IgD-negative memory B cell (primary cell): Measurements from ENCODE around the gene GSTA3. TPM values are rescaled to one million over a fixed set of nuclear protein-coding genes. Genes with fewer than 3 reads are reported as not detected.
"Not testable (repeated sequence)": the region's sequence is repeated elsewhere in the genome, so short reads cannot be mapped to it uniquely, and the experiment has no call there.

Experiments
- H3K27ac Mint-ChIP-seq, 3 donors: one replicate each; pipeline ENCODE4 v1.8.0; 2020 to 2022; ENCODE audit warnings: mild to moderate bottlenecking in 3 of 3, mixed read lengths in 3 of 3, moderate library complexity in 1 of 3
- H3K27me3 Mint-ChIP-seq: one replicate; pipeline ENCODE4 v1.8.0; 2021; ENCODE audit warnings: mixed read lengths
- H3K36me3 Mint-ChIP-seq: one replicate; pipeline ENCODE4 v1.8.0; 2020; ENCODE audit warnings: mild to moderate bottlenecking, mixed read lengths
- H3K4me1 Mint-ChIP-seq, 3 donors: one replicate each; pipeline ENCODE4 v1.8.0; 2020 to 2022; ENCODE audit warnings: mixed read lengths in 3 of 3, mild to moderate bottlenecking in 1 of 3
- H3K4me3 Mint-ChIP-seq, 4 donors: one replicate each; pipeline ENCODE4 v1.8.0; 2020 to 2022; ENCODE audit warnings: mild to moderate bottlenecking in 4 of 4, mixed read lengths in 4 of 4, moderate library complexity in 3 of 4
- H3K9me3 Mint-ChIP-seq, 3 donors: one replicate each; pipeline ENCODE4 v1.8.0; 2020 to 2021; ENCODE audit warnings: mixed read lengths in 3 of 3, mild to moderate bottlenecking in 1 of 3
- polyA plus RNA-seq: library from polyadenylated mRNA; unstranded; fragments of 300-500 nt; fragmentation: Illumina TruSeq; gene quantifications from one replicate; pipeline ENCODE4 v1.2.3, GENCODE V29; 2021

GSTA3 gene
- polyA plus RNA-seq, 1 donor from 2014 or later: not detected

DNA sequence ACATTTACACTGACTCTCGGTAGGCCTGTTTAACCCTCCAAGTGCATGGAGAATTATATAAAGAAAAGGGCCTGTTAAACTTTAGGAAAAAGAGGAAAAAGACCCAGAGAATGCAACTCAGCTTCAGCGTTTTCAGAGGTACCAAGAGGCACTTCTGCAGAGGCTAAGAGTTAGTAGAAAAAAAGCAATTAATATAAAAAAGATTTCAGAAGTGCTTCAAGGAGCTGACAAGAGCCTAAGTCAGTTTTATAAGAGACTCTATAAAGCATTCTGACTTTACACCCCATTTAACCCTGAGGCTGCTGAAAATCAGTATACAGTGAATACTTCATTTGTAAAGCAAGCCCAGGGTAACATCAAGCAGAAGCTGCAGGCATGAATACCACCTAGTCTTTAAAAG, 14.2 kb upstream of the GSTA3 start:
- H3K4me3 Mint-ChIP-seq, H3K4me1 Mint-ChIP-seq, H3K9me3 Mint-ChIP-seq, H3K27me3 Mint-ChIP-seq, H3K27ac Mint-ChIP-seq, H3K36me3 Mint-ChIP-seq: not testable (repeated sequence)

DNA sequence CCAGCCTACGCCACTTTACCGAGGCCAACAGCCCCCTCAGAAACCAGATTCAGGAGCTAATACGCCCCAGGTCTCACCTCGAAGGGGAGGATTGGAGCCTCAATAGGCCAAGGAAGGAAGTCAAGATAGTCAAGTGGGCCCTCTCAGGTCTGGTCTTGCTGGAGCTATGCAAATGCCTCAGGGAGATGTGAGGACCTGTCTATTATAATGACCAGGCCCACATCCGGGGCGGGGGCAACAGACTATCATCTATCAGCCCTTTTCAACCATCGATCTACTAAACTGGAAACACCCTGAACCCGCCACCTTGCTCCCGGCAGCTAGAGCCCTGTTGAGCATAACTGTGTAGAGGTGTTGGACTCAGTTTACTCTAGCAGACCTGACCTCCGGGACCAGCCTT, 12.7 kb upstream of the GSTA3 start:
- Mint-ChIP-seq H3K4me1 (no peaks in the 10 kb centered on the region), H3K27me3 (peaks cover 6% of the 10 kb centered on the region), H3K4me3 (no peak overlapping the region), H3K9me3 (peaks cover 0 to 2% (median 0%) of the 10 kb centered on the region in 3 donors), H3K36me3 (no peaks in the 10 kb centered on the region), H3K27ac (no peak overlapping the region)

DNA sequence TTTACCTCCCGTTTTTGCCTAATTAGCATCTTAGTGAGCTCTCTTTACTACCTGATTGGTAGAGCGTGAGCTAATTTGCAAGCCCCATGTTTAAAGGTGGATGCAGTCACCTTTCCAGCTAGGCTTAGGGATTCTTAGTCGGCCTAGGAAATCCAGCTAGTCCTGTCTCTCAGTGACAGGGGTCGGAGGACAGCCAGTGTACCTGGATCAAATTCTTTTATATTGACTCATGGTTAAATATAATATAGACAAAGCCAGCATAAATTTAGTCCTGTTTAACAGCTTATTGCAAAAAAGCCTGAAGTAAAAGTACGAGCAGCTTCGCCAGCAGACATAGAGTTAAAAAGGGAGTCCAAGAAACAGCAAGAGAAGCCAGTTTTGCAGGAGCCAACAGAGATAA, 12.2 kb upstream of the GSTA3 start:
- Mint-ChIP-seq H3K27me3 (peaks cover 6% of the 10 kb centered on the region), H3K36me3 (no peaks in the 10 kb centered on the region), H3K9me3 (peaks cover 0 to 2% (median 0%) of the 10 kb centered on the region in 3 donors), H3K4me3 (no peak overlapping the region), H3K27ac (no peak overlapping the region), H3K4me1 (no peaks in the 10 kb centered on the region)

- H3K9me3 Mint-ChIP-seq, H3K4me3 Mint-ChIP-seq, H3K4me1 Mint-ChIP-seq, H3K27me3 Mint-ChIP-seq, H3K27ac Mint-ChIP-seq, H3K36me3 Mint-ChIP-seq: not testable (repeated sequence)
Observed at GRCh38 chr6:52919511-52919910, 10.0 kb upstream of the GSTA3 start.

GRCh38 chr6:52918771-52919170, 9.3 kb upstream of the GSTA3 start:
- H3K27me3 Mint-ChIP-seq, H3K27ac Mint-ChIP-seq, H3K4me1 Mint-ChIP-seq, H3K9me3 Mint-ChIP-seq, H3K36me3 Mint-ChIP-seq, H3K4me3 Mint-ChIP-seq: not testable (repeated sequence)

GRCh38 chr6:52918027-52918686, 8.7 kb upstream of the GSTA3 start:
- H3K9me3 Mint-ChIP-seq, H3K27ac Mint-ChIP-seq, H3K36me3 Mint-ChIP-seq, H3K4me1 Mint-ChIP-seq, H3K4me3 Mint-ChIP-seq, H3K27me3 Mint-ChIP-seq: not testable (repeated sequence)

- Mint-ChIP-seq H3K4me3 (no peak overlapping the region), H3K36me3 (no peaks in the 10 kb centered on the region), H3K27me3 (no peaks in the 10 kb centered on the region), H3K9me3 (no peaks in the 10 kb centered on the region), H3K27ac (peak overlapping the region in 1 of 3 donors; percentile 32), H3K4me1 (no peaks in the 10 kb centered on the region)
Observed at GRCh38 chr6:52914516-52914915, 5.0 kb upstream of the GSTA3 start.

DNA sequence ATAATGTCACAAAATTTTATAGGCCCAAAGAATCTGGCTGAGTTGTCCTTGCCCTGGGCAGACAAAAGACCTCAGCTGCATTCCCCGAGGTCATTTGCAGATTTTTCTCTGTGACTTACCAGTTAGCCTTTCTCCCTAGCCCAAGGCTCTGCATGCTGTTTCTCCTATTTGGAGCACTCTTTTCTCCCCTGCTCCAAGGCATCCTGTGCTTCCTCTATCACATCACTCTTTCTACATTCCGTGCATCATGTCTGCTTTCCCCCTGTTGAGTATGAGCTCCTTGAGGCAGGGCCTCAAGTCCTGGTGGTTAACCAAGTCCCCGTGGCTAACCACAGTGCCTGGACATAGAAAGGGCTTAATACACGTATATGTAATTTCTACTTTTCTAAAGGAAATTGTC, 593 bp upstream of the GSTA3 start:
- Mint-ChIP-seq H3K36me3 (no peaks in the 10 kb centered on the region), H3K27ac (no peak overlapping the region), H3K9me3 (no peaks in the 10 kb centered on the region), H3K4me1 (no peaks in the 10 kb centered on the region), H3K27me3 (no peaks in the 10 kb centered on the region), H3K4me3 (no peak overlapping the region)

DNA sequence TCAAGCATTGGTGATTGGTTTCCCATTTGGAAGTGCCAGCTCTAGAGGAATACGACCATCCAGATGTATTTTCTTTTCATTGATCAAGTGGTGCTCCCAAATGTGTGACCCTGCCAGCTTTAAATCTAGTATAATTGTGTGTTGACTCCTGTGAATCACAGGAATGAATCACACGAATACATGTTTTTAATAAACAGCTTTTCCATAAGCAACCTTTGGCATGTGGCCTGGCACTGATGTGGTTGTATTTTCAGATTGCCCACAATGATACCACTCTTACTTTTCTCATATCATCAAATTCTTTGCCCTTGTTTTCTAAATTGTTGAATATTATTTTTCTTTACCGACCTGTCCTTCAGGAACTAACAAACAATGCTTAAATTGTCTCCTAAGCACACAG, 367 bp downstream of the GSTA3 start:
- no peak overlapping the region for H3K27ac Mint-ChIP-seq
- no peak overlapping the region for H3K4me3 Mint-ChIP-seq
- no peaks in the 10 kb centered on the region for H3K9me3 Mint-ChIP-seq
- H3K36me3 Mint-ChIP-seq: no peaks in the 10 kb centered on the region
- H3K27me3 Mint-ChIP-seq: no peaks in the 10 kb centered on the region
- no peaks in the 10 kb centered on the region for H3K4me1 Mint-ChIP-seq

- Mint-ChIP-seq H3K27me3 (no peaks in the 10 kb centered on the region), H3K4me1 (no peaks in the 10 kb centered on the region), H3K4me3 (no peak overlapping the region), H3K9me3 (no peaks in the 10 kb centered on the region), H3K27ac (no peak overlapping the region), H3K36me3 (no peaks in the 10 kb centered on the region)
Observed at GRCh38 chr6:52908526-52908925, 972 bp downstream of the GSTA3 start.

GRCh38 chr6:52904562-52905279, 4.8 kb downstream of the GSTA3 start:
- no peak overlapping the region for H3K27ac Mint-ChIP-seq
- no peak overlapping the region for H3K4me3 Mint-ChIP-seq
- H3K27me3 Mint-ChIP-seq: peaks cover 7% of the 10 kb centered on the region
- no peaks in the 10 kb centered on the region for H3K36me3 Mint-ChIP-seq
- H3K9me3 Mint-ChIP-seq: no peaks in the 10 kb centered on the region
- no peaks in the 10 kb centered on the region for H3K4me1 Mint-ChIP-seq

DNA sequence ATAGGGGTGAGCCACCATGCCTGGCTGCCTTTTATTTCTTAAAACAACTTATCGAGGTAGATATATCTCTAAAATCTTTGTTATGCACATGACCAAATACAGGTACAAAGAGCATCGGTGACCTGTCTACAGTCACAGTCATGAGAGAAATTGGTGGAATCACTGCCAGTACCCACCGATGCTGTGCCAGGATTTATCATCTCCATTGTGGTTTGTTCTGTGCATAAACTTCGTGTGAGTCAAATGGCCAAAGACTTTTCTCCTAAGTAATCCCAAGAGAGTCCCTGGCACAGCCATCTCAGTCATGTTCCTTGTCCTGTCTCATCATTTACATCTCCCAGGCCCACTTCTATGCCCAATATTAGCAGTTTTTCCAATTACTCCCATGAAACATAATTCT, 9.0 kb downstream of the GSTA3 start:
- Mint-ChIP-seq H3K4me1 (peaks cover 0 to 2% (median 0%) of the 10 kb centered on the region in 3 donors), H3K27me3 (peaks cover 7% of the 10 kb centered on the region), H3K9me3 (peaks cover 0 to 4% (median 0%) of the 10 kb centered on the region in 3 donors), H3K27ac (no peak overlapping the region), H3K36me3 (peaks cover 2% of the 10 kb centered on the region), H3K4me3 (no peak overlapping the region)

DNA sequence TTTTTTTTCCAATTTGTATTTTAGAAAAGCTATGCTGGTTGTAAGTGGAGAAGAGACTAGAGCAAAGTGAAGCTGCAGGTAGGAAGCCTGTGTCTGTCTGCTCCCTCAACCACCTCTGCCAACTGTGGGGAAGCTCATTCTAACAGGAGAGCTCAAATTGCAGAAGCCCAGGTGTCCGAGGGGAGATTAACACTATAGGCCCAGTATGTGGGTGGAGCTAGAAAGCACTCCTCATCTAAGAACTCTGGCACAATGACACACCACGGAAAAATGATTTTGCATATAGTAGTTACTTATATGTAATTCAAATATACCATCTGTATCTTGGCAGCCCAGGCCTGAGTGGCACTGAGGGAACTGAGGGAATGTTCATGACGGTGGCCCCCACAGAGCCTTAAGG, 13.7 kb downstream of the GSTA3 start:
- not testable (repeated sequence) for H3K9me3 Mint-ChIP-seq, H3K4me1 Mint-ChIP-seq, H3K4me3 Mint-ChIP-seq, H3K27me3 Mint-ChIP-seq, H3K27ac Mint-ChIP-seq, H3K36me3 Mint-ChIP-seq

DNA sequence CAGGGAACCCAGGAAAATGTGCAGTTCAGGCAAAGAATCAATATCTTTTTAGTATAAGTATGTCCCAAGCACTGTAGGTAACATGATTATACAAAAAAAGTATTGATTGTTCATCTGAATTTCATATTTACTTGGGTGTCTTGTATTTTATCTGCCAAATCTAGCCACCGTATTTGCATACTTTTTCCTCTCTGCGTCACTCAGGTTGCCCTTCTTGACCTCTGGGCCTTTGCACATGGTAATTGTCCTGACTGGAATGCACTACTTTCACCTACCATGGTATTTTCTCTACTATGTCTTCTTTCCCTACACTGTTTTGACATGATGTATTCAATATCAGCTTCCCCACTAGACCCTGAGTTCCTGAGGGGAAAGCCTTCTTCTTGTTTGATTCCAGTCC, 15.2 kb downstream of the GSTA3 start:
- peaks cover 0 to 4% (median 0%) of the 10 kb centered on the region in 3 donors for H3K9me3 Mint-ChIP-seq
- H3K27me3 Mint-ChIP-seq: peaks cover 2% of the 10 kb centered on the region
- H3K36me3 Mint-ChIP-seq: peaks cover 2% of the 10 kb centered on the region
- peaks cover 0 to 2% (median 1%) of the 10 kb centered on the region in 3 donors for H3K4me1 Mint-ChIP-seq
- H3K4me3 Mint-ChIP-seq: no peak overlapping the region
- no peak overlapping the region for H3K27ac Mint-ChIP-seq

DNA sequence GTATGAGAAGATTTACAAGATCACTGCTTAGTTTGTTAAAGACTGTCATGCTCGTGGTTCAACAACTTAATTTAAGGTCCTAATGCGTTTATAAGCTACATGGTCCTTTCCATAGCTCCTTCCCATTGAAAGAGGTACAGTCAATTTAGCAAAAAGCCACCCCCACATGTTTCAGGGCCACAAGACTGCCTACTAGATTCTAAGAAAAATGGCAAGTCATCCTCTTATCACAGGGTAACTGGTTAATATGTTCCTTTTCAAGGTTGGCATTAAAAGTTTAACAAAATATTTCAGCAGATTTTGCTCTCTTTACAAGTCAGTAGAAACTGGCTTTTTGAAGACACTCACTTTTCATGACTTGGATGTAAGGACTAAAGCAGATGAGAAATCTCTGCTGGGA, 15.7 kb downstream of the GSTA3 start:
- no peak overlapping the region for H3K27ac Mint-ChIP-seq
- peaks cover 2% of the 10 kb centered on the region for H3K27me3 Mint-ChIP-seq

DNA sequence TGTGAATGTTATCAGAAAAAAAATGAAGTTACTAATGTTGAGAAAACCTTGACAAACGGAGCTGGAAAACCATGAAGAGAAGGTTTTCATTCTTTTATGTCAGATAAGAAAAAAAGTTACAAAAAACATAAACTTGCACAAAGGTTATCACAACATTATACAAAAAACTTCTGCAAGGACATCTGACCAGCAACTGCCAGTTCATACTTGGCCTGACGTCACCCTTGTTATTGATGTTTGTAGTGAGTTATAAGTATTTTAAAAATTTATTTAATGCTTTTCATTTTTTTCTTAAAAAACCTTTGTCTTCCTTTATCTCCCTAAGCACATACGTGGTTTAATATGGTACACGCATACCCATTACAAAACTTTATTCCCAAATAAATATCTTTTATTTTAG, 16.3 kb downstream of the GSTA3 start:
- H3K4me3 Mint-ChIP-seq: no peak overlapping the region
- H3K27me3 Mint-ChIP-seq: peaks cover 2% of the 10 kb centered on the region
- H3K36me3 Mint-ChIP-seq: peaks cover 2% of the 10 kb centered on the region
- peaks cover 0 to 4% (median 0%) of the 10 kb centered on the region in 3 donors for H3K9me3 Mint-ChIP-seq
- peaks cover 0 to 1% (median 0%) of the 10 kb centered on the region in 3 donors for H3K4me1 Mint-ChIP-seq
- no peak overlapping the region for H3K27ac Mint-ChIP-seq

More for the DNA sequence above, 15.7 kb downstream of the GSTA3 start:
- no peak overlapping the region for H3K4me3 Mint-ChIP-seq
- H3K4me1 Mint-ChIP-seq: peaks cover 0 to 1% (median under 1%) of the 10 kb centered on the region in 3 donors
- H3K36me3 Mint-ChIP-seq: peaks cover 2% of the 10 kb centered on the region
- peaks cover 0 to 4% (median 0%) of the 10 kb centered on the region in 3 donors for H3K9me3 Mint-ChIP-seq
